Lung (tissue), 12 donors: ENCODE data around the gene RSPH1. TPM values are rescaled to one million over a fixed set of nuclear protein-coding genes. Genes with fewer than 3 reads are reported as not detected.

Experiments used
- ATAC-seq: fragments of 200-7000 bp; cut with Tn5 transposase; one replicate; pipeline ENCODE4 v1.9.1; 2020; ENCODE audit warnings: moderate number of reproducible peaks; ENCODE audit not compliant: insufficient read depth, low FRiP score
- DNase-seq, 3 donors: peaks; one replicate each; pipeline ENCODE4 v3.0.0-alpha.2; 2013 to 2017
- H3K27ac ChIP-seq, 2 donors: one replicate each; pipeline ENCODE4 v1.5.1; 2013; ENCODE audit warnings: mild to moderate bottlenecking in 2 of 2, moderate library complexity in 2 of 2, control low read depth in 1 of 2, inconsistent platforms in 1 of 2, low read depth in 1 of 2, low read length in 1 of 2
- H3K27me3 ChIP-seq, 3 donors: one replicate each; pipeline ENCODE4 v1.5.1; 2013; ENCODE audit warnings: low read length in 2 of 3; ENCODE audit not compliant: control insufficient read depth in 3 of 3, insufficient read depth in 3 of 3
- H3K36me3 ChIP-seq, 4 donors: one replicate each; pipeline ENCODE4 v1.5.1; 2013; ENCODE audit warnings: low read length in 4 of 4, mild to moderate bottlenecking in 1 of 4, moderate library complexity in 1 of 4; ENCODE audit not compliant: control insufficient read depth in 4 of 4, insufficient read depth in 4 of 4
- H3K4me1 ChIP-seq, 5 donors: one replicate each; pipeline ENCODE4 v1.5.1; 2013; ENCODE audit warnings: low read length in 5 of 5, mild to moderate bottlenecking in 2 of 5, moderate library complexity in 1 of 5; ENCODE audit not compliant: control insufficient read depth in 5 of 5, insufficient read depth in 5 of 5
- H3K4me3 ChIP-seq: one replicate; pipeline ENCODE4 v1.5.1; 2013; ENCODE audit warnings: mild to moderate bottlenecking, control low read depth, moderate library complexity
- H3K9ac ChIP-seq, 2 donors: one replicate each; pipeline ENCODE4 v1.5.1; 2013; ENCODE audit warnings: low read length in 2 of 2, control low read depth in 1 of 2; ENCODE audit not compliant: insufficient read depth in 1 of 2
- H3K9me3 ChIP-seq, 4 donors: one replicate each; pipeline ENCODE4 v1.5.1; 2013; ENCODE audit warnings: low read length in 3 of 4, mild to moderate bottlenecking in 1 of 4, moderate library complexity in 1 of 4; ENCODE audit not compliant: control insufficient read depth in 4 of 4, insufficient read depth in 3 of 4
- WGBS, 2 donors: extraction: QIAGEN DNeasy Blood & Tissue Kit; methylation state at CpG; one replicate each; pipeline ENCODE4 v1.1.7; 2013; 5-methylcytosine and 5-hydroxymethylcytosine counted together
- polyA plus RNA-seq, 2 donors: library from polyadenylated mRNA; stranded (reverse); fragments of 200-250 nt; gene quantifications; one replicate each; pipeline ENCODE4 v1.2.1, GENCODE V29; 2013
- total RNA-seq, 2 donors: library from RNA; depleted of rRNA in 1 of 2; stranded (reverse); fragments of >200 nt in 1 of 2; gene quantifications; one replicate each; pipeline ENCODE4 v1.2.1, GENCODE V29; 2014 to 2021
- TF ChIP-seq, protein P1 (sequence below): IDR thresholded peaks from 2 replicates; pipeline ENCODE4 v1.5.1; 2012; ENCODE audit warnings: mild to moderate bottlenecking; ENCODE audit errors: control extremely low read depth, extremely low read depth
- donor health status: control.
- donor health status: control.
- donor health status: Bipolar disorder and iron deficiency.
- donor health status: healthy.
- donor health status: DM: yes; HTN: yes; CAD: no.

The RSPH1 gene
- total and polyA plus RNA-seq, 4 donors = 17.6 to 46.9 (median 27.7) TPM

DNA sequence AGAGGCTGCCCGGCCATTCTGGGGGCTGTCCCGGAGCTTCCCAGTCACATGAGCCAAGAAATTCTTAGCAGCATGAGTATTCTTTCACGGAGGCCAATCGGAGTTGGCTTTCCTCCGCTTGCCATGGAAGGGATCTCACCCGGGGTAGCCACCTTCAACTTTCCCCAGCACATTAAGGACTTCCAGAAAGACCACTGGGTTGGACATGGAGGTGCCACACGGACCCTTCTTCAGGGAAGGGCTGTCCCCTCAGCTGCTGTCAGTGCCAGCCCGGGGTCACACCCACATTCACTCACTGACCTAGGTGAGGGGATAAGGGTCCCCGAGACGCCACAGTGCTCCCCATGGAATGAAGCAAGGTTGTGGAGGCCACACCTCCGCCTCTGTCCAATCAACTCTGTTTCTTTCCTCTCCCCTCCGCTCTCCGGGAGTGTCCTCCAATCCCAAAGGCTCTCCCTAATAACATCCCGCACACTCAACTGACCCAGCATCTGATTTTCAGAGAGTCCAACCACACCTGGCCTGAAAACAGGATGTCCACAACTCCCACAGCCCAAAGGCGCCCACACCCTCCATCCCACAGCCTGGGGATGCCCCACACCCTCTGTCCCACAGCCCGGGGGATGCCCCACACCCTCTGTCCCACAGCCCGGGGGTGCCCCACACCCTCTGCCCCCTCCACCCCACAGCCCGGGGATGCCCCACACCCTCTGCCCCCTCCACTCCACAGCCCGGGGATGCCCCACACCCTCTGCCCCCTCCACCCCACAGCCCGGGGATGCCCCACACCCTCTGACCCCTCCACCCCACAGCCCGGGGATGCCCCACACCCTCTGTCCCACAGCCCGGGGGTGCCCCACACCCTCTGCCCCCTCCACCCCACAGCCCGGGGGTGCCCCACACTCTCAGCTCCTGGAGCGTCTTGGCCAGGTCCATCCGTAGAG is 19.4 kb downstream of the RSPH1 start:
- TF ChIP-seq, protein P1, sequence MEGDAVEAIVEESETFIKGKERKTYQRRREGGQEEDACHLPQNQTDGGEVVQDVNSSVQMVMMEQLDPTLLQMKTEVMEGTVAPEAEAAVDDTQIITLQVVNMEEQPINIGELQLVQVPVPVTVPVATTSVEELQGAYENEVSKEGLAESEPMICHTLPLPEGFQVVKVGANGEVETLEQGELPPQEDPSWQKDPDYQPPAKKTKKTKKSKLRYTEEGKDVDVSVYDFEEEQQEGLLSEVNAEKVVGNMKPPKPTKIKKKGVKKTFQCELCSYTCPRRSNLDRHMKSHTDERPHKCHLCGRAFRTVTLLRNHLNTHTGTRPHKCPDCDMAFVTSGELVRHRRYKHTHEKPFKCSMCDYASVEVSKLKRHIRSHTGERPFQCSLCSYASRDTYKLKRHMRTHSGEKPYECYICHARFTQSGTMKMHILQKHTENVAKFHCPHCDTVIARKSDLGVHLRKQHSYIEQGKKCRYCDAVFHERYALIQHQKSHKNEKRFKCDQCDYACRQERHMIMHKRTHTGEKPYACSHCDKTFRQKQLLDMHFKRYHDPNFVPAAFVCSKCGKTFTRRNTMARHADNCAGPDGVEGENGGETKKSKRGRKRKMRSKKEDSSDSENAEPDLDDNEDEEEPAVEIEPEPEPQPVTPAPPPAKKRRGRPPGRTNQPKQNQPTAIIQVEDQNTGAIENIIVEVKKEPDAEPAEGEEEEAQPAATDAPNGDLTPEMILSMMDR = no peak
- 90 to 92% methylated on average over 22 to 25 of the region's 25 CpGs for WGBS, 2 donors
- H3K27me3 ChIP-seq = no peaks in the 10 kb centered on the region

DNA sequence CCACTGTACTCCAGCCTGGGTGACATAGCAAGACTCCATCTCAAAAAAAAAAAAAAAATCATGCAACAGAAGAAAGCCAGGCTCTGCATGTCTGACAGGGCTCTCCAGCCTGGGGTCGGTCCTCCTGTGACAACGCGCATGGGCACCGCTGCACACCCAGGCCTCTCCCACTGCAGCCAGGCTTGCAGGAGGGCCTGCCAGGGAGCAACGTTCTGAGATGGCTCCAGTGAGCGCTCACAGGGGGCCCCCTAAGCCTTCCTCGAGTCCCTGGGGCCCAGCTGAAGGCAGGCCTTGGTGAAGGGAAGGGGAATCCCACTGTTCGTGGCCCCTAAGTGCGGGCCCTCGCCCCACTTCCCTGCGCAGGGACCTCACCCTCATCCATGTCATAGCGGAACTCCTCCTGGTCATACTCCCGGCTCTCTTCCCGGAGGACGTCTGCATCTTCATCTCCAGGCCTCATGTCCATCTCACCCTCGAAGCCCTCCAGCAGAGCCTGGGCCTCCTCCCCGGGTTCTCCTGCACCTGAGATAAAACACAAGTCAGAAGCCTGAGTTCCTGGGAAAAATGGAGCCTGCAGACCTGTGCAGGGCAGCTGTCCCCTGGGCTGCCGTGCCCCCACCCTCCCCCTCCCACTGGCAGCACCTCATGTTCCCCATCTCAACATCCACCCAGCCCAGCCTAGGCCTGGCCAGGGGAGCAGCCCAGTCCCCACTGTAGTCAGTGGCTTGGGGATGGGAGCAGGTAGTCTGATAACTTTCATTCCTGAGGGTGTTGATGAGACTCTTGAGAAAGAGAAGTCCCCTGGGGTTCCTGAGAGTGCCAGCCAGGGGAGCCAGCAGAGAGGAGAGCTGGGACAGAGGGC is 20.3 kb downstream of the RSPH1 start:
- Histone ChIP-seq H3K4me3 (no peak overlapping the region), H3K27me3 (no peaks in the 10 kb centered on the region), H3K9ac (no peak overlapping the region), H3K36me3 (no peaks in the 10 kb centered on the region), H3K9me3 (no peaks in the 10 kb centered on the region), H3K4me1 (peaks cover 0 to 2% (median 0%) of the 10 kb centered on the region in 5 donors), H3K27ac (no peak overlapping the region)
- no peak for ATAC-seq
- 91 to 92% methylated on average over 18 of the region's 18 CpGs for WGBS, 2 donors
- no peak for DNase-seq
- TF ChIP-seq, protein P1 = no peak

More for the DNA sequence above, 19.4 kb downstream of the RSPH1 start:
- H3K4me1 ChIP-seq = peaks cover 0 to 2% (median 0%) of the 10 kb centered on the region in 5 donors
- no peak for ATAC-seq
- no peaks in the 10 kb centered on the region for H3K36me3 ChIP-seq
- no peak for DNase-seq
- no peak overlapping the region for H3K27ac ChIP-seq
- H3K4me3 ChIP-seq = no peak overlapping the region
- no peak overlapping the region for H3K9ac ChIP-seq
- no peaks in the 10 kb centered on the region for H3K9me3 ChIP-seq

DNA sequence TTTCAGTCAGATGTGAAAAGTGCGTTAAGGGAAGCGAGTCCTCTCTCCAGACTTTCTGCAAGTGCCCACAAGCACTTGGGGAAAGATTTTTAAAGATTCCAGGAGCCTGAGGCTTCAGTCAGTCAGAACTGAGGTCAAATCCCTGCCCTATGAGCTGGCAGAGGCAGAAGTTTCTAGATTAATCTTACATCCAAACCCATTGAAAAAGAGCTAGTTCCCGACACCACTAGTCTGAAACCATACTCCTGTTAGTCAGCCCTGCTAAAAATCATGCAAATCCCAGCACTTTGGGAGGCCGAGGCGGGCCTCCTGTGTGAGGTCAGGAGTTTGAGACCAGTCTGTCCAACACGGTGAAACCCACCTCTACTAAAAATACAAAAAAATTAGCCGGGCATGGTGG is 21.0 kb downstream of the RSPH1 start:
- H3K9me3 ChIP-seq = no peaks in the 10 kb centered on the region
- peaks cover 0 to 2% (median 0%) of the 10 kb centered on the region in 5 donors for H3K4me1 ChIP-seq
- no peaks in the 10 kb centered on the region for H3K36me3 ChIP-seq
- H3K27ac ChIP-seq = no peak overlapping the region
- ATAC-seq = no peak
- WGBS, 2 donors = 92 to 95% methylated on average over 7 of the region's 7 CpGs
- H3K9ac ChIP-seq = no peak overlapping the region
- H3K27me3 ChIP-seq = no peaks in the 10 kb centered on the region
- DNase-seq = no peak
- no peak overlapping the region for H3K4me3 ChIP-seq
- TF ChIP-seq, protein P1 = no peak
